ENCODE results near the gene PEX12.

- TF ChIP-seq CTCF (IDR thresholded peaks at IDR 0.05; ENCODE audit: insufficient read depth, low read depth, low read length) (no peak), EZH2 (IDR thresholded peaks at IDR 0.05; ENCODE audit: insufficient read depth, low read length) (no peak)
Measured at GRCh38 chr17:35560703-35561102, 17.7 kb downstream of the PEX12 start, which contains the start of gene SLFN14.

Measured in astrocyte (in vitro differentiated cells and primary cell).